GM12878 (cell line): ENCODE measurements around the gene SLITRK4. TPM values are rescaled to one million over a fixed set of nuclear protein-coding genes. Genes with fewer than 3 reads are reported as not detected.

ENCODE experiments used
- E2F8 ChIP-seq: fragments of 450-650 bp; IDR thresholded peaks from 2 replicates; pipeline ENCODE4 v1.6.1; 2018; ENCODE audit warnings: mild to moderate bottlenecking, low read depth, moderate library complexity; ENCODE audit not compliant: partially characterized antibody
- EZH2 ChIP-seq: IDR thresholded peaks from 2 replicates; pipeline ENCODE4 v1.6.1; 2012; ENCODE audit warnings: low read depth, mild to moderate bottlenecking, control low read depth, inconsistent platforms, low read length, borderline replicate concordance; ENCODE audit not compliant: control insufficient read depth
- GABPA ChIP-seq: IDR thresholded peaks from 2 replicates; pipeline ENCODE4 v1.6.1; 2014; ENCODE audit warnings: antibody characterized with exemption, low read depth, mild to moderate bottlenecking, inconsistent platforms
- IRF3 ChIP-seq: fragments of 450-650 bp; IDR thresholded peaks from 2 replicates; pipeline ENCODE4 v1.6.1; 2014; ENCODE audit warnings: mild to moderate bottlenecking
- NR2C1 ChIP-seq: fragments of 450-650 bp; IDR thresholded peaks from 2 replicates; pipeline ENCODE4 v1.6.1; 2017; ENCODE audit warnings: antibody characterized with exemption, mild to moderate bottlenecking, moderate library complexity
- PAX5 ChIP-seq: IDR thresholded peaks from 2 replicates; pipeline ENCODE4 v1.6.1; 2011; ENCODE audit warnings: low read depth, low read length, borderline replicate concordance
- RELA ChIP-seq: fragments of 450-650 bp; IDR thresholded peaks from 2 replicates; pipeline ENCODE4 v1.8.0; 2014; ENCODE audit warnings: borderline replicate concordance; ENCODE audit not compliant: partially characterized antibody
- REST ChIP-seq: IDR thresholded peaks from 2 replicates; pipeline ENCODE4 v1.6.1; 2012; ENCODE audit warnings: mild to moderate bottlenecking, low read depth, low read length
- RUNX3 ChIP-seq: IDR thresholded peaks from 2 replicates; pipeline ENCODE4 v1.6.1; 2012; ENCODE audit warnings: low read length, inconsistent platforms
- SMAD1 ChIP-seq: fragments of 450-650 bp; IDR thresholded peaks from 2 replicates; pipeline ENCODE4 v1.6.1; 2018; ENCODE audit warnings: mild to moderate bottlenecking, low read depth; ENCODE audit not compliant: partially characterized antibody
- SMARCA5 ChIP-seq: fragments of 450-650 bp; IDR thresholded peaks from 2 replicates; pipeline ENCODE4 v1.6.1; 2017; ENCODE audit warnings: mild to moderate bottlenecking
- TARDBP ChIP-seq: IDR thresholded peaks from 2 replicates; pipeline ENCODE4 v1.6.1; 2016; ENCODE audit warnings: borderline replicate concordance
- TCF7 ChIP-seq: IDR thresholded peaks from 2 replicates; pipeline ENCODE4 v1.6.1; 2014; ENCODE audit warnings: antibody characterized with exemption, borderline replicate concordance
- USF2 ChIP-seq: IDR thresholded peaks from 2 replicates; pipeline ENCODE4 v1.6.1; 2011; ENCODE audit warnings: low read depth, low read length, improper control_type of control experiment, borderline replicate concordance
- ZNF207 ChIP-seq: fragments of 450-650 bp; IDR thresholded peaks from 2 replicates; pipeline ENCODE4 v1.6.1; 2014; ENCODE audit warnings: antibody characterized with exemption, mild to moderate bottlenecking, borderline replicate concordance
- polyA plus RNA-seq, 11 experiments: library from polyadenylated mRNA; depleted of rRNA in 4 of 11; unstranded in 6 of 11; stranded (reverse) in 5 of 11; fragments of >200 nt; fragmentation: Nextera tagmentation in 4 of 11; fragmentation: Illumina TruSeq in 1 of 11; extraction: Ambion mirVana in 4 of 11; extraction: Trizol in 1 of 11; gene quantifications; 1 replicate in 1 of 11; 2 replicates in 10 of 11; pipeline versions ENCODE4 v1.2.1 to v1.2.3, GENCODE V29; 2011 to 2016; ENCODE audit warnings: inconsistent platforms in 2 of 11, missing spikeins in 2 of 11, low read depth in 1 of 11
- total RNA-seq, 4 experiments: library from RNA; depleted of rRNA in 3 of 4; stranded (reverse); fragments of >200 nt in 3 of 4; fragmentation: Illumina TruSeq in 1 of 4; extraction: Trizol in 1 of 4; gene quantifications; 2 replicates each; pipeline versions ENCODE4 v1.2.1 to v1.2.3, GENCODE V29; 2013 to 2021

Gene SLITRK4
- total and polyA plus RNA-seq, 10 of the 15 experiments (the other 5 are each of a cell fraction or from before 2014, with no cell fraction given) = 0.45 to 1.1 (median 0.66) TPM

- TF ChIP-seq REST (no peak), IRF3 (no peak), TARDBP (no peak), EZH2 (no peak), TCF7 (no peak), PAX5 (no peak), SMAD1 (no peak), NR2C1 (no peak), RELA (no peak), GABPA (no peak), USF2 (no peak), E2F8 (no peak), SMARCA5 (no peak), RUNX3 (no peak), ZNF207 (no peak)
Measured at GRCh38 chrX:143674926-143675325, 39.0 kb upstream of the SLITRK4 start (continued).
